Tibial nerve (tissue), 4 donors: ENCODE results near the gene PIEZO2.

Experiments used
- EP300 ChIP-seq, 2 donors: sonication (generic); formaldehyde crosslinking; IDR thresholded peaks; one replicate each; pipeline ENCODE4 v1.6.1; 2017; ENCODE audit warnings: antibody characterized with exemption in 2 of 2, mild to moderate bottlenecking in 1 of 2
- TF ChIP-seq, protein P1 (sequence below), 5 experiments: fragments of 200-600 bp in 3 of 5; fragments of 450-650 bp in 2 of 5; sonication (generic) in 3 of 5; IDR thresholded peaks; one replicate each; pipeline ENCODE4 v1.5.1; 2016 to 2019; ENCODE audit warnings: antibody characterized with exemption in 5 of 5, mild to moderate bottlenecking in 3 of 5, moderate library complexity in 2 of 5

DNA sequence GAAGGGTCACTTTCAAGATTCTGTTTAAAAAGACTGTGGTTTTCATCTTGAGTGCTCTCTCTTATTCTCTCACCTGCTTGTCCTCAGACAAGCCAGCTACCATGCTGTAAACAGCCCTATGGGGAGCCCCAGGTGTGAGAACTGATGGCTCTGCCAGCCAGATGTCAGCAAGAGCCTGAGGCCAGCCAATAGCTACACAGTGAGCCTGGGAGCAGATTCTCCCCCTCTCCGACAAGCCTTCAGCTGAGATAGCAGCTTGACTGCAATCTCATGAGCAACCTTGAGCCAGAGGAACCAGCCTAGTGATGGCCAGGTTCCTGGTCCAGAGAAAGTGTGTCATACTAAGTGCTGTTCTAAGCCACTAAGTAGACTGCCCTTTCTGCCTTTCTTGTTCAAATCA lies 351.5 kb downstream of the PIEZO2 start:
- TF ChIP-seq EP300 (IDR thresholded peaks at IDR 0.05) = no peak
- TF ChIP-seq, protein P1, sequence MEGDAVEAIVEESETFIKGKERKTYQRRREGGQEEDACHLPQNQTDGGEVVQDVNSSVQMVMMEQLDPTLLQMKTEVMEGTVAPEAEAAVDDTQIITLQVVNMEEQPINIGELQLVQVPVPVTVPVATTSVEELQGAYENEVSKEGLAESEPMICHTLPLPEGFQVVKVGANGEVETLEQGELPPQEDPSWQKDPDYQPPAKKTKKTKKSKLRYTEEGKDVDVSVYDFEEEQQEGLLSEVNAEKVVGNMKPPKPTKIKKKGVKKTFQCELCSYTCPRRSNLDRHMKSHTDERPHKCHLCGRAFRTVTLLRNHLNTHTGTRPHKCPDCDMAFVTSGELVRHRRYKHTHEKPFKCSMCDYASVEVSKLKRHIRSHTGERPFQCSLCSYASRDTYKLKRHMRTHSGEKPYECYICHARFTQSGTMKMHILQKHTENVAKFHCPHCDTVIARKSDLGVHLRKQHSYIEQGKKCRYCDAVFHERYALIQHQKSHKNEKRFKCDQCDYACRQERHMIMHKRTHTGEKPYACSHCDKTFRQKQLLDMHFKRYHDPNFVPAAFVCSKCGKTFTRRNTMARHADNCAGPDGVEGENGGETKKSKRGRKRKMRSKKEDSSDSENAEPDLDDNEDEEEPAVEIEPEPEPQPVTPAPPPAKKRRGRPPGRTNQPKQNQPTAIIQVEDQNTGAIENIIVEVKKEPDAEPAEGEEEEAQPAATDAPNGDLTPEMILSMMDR (IDR thresholded peaks at IDR 0.05) = no peak
